Mucosa of gallbladder (tissue), 1 donor: Measurements from ENCODE around the gene EFNB2. TPM values are rescaled to one million over a fixed set of nuclear protein-coding genes. Genes with fewer than 3 reads are reported as not detected.

Experiments
- DNase-seq: peaks from one replicate; pipeline ENCODE4 v3.0.0-alpha.2; 2020; ENCODE audit warnings: low spot score
- total RNA-seq: library from RNA; stranded (reverse); gene quantifications from one replicate; pipeline ENCODE4 v1.2.1, GENCODE V29; 2021
- donor health status: DM: no; HTN: no; CAD: no.

The EFNB2 gene
- total RNA-seq, 1 donor from 2014 or later: 12.9 TPM

- peak; percentile 23 for DNase-seq
These were observed 50.8 kb downstream of the EFNB2 start for GRCh38 chr13:106484537-106485193.

- no peak for DNase-seq
These were observed 51.4 kb downstream of the EFNB2 start for GRCh38 chr13:106484084-106484483.

GRCh38 chr13:106481919-106482318, 53.5 kb downstream of the EFNB2 start:
- no peak for DNase-seq

- no peak for DNase-seq
These were observed 55.0 kb downstream of the EFNB2 start for GRCh38 chr13:106480351-106480910.

GRCh38 chr13:106479929-106480328, 55.5 kb downstream of the EFNB2 start:
- DNase-seq: no peak

- DNase-seq: no peak
These were observed 57.3 kb downstream of the EFNB2 start for GRCh38 chr13:106478116-106478515.

GRCh38 chr13:106477303-106477702, 58.2 kb downstream of the EFNB2 start:
- no peak for DNase-seq

GRCh38 chr13:106475852-106476251, 59.6 kb downstream of the EFNB2 start:
- no peak for DNase-seq

- DNase-seq: no peak
These were observed 60.5 kb downstream of the EFNB2 start for GRCh38 chr13:106474912-106475311.

GRCh38 chr13:106473154-106473553, 62.3 kb downstream of the EFNB2 start:
- no peak for DNase-seq

- no peak for DNase-seq
These were observed 62.8 kb downstream of the EFNB2 start for GRCh38 chr13:106472621-106473020.

- DNase-seq: peak; percentile 31
These were observed 63.4 kb downstream of the EFNB2 start for GRCh38 chr13:106471957-106472543.

- DNase-seq: no peak
These were observed 64.9 kb downstream of the EFNB2 start for GRCh38 chr13:106470576-106470975.

- DNase-seq: no peak
These were observed 66.5 kb downstream of the EFNB2 start for GRCh38 chr13:106468744-106469590.

GRCh38 chr13:106468207-106468606, 67.3 kb downstream of the EFNB2 start:
- no peak for DNase-seq

GRCh38 chr13:106467427-106468122, 67.9 kb downstream of the EFNB2 start:
- DNase-seq: no peak

GRCh38 chr13:106466691-106467426, 68.6 kb downstream of the EFNB2 start:
- DNase-seq: no peak

- no peak for DNase-seq
These were observed 71.4 kb downstream of the EFNB2 start for GRCh38 chr13:106464076-106464475.

GRCh38 chr13:106462710-106463109, 72.8 kb downstream of the EFNB2 start:
- DNase-seq: no peak

GRCh38 chr13:106455777-106456176, 79.7 kb downstream of the EFNB2 start:
- no peak for DNase-seq

GRCh38 chr13:106455190-106455589, 80.3 kb downstream of the EFNB2 start:
- DNase-seq: no peak
